H9 (cell line): Measurements from ENCODE around the gene PERCC1. TPM values are rescaled to one million over a fixed set of nuclear protein-coding genes. Genes with fewer than 3 reads are reported as not detected.

Experiments used
- DNase-seq: peaks from one replicate; pipeline ENCODE4 v3.0.0-alpha.2; 2017
- H2AFZ ChIP-seq: one replicate; pipeline ENCODE4 v1.6.1; 2013; ENCODE audit warnings: mild to moderate bottlenecking, low read length, control low read depth, moderate library complexity
- H2AK5ac ChIP-seq: 2 replicates; pipeline ENCODE4 v1.6.1; 2013; ENCODE audit warnings: low read length, control low read depth, mixed read lengths; ENCODE audit not compliant: insufficient read length
- H2BK120ac ChIP-seq: one replicate; pipeline ENCODE4 v1.6.1; 2013; ENCODE audit warnings: low read depth, mild to moderate bottlenecking, low read length, control low read depth, inconsistent platforms; ENCODE audit not compliant: poor library complexity, severe bottlenecking
- H2BK12ac ChIP-seq: 2 replicates; pipeline ENCODE4 v1.6.1; 2013; ENCODE audit warnings: low read length, control low read depth, mixed read lengths, low read depth; ENCODE audit not compliant: insufficient read length
- H2BK15ac ChIP-seq: 2 replicates; pipeline ENCODE4 v1.6.1; 2013; ENCODE audit warnings: low read depth, low read length, control low read depth
- H2BK20ac ChIP-seq: one replicate; pipeline ENCODE4 v1.6.1; 2013; ENCODE audit warnings: low read depth, mild to moderate bottlenecking, low read length, control low read depth, inconsistent platforms; ENCODE audit not compliant: poor library complexity, severe bottlenecking
- H2BK5ac ChIP-seq: 2 replicates; pipeline ENCODE4 v1.6.1; 2013; ENCODE audit warnings: low read length, control low read depth, mixed read lengths; ENCODE audit not compliant: insufficient read length
- H3K14ac ChIP-seq: 2 replicates; pipeline ENCODE4 v1.6.1; 2013; ENCODE audit warnings: low read length, control low read depth; ENCODE audit not compliant: insufficient read depth
- H3K18ac ChIP-seq: 2 replicates; pipeline ENCODE4 v1.6.1; 2013; ENCODE audit warnings: low read depth, mild to moderate bottlenecking, mixed read lengths, low read length, control low read depth; ENCODE audit not compliant: insufficient read length
- H3K23ac ChIP-seq: 2 replicates; pipeline ENCODE4 v1.6.1; 2013; ENCODE audit warnings: low read length, control low read depth, mixed read lengths, low read depth; ENCODE audit not compliant: insufficient read length
- H3K23me2 ChIP-seq: 2 replicates; pipeline ENCODE4 v1.6.1; 2013; ENCODE audit warnings: low read depth, mild to moderate bottlenecking, mixed read lengths, low read length, control low read depth; ENCODE audit not compliant: insufficient read length, poor library complexity, severe bottlenecking
- H3K27ac ChIP-seq: 2 replicates; pipeline ENCODE4 v1.5.1; 2013; ENCODE audit warnings: low read length, control low read depth, mixed read lengths, low read depth; ENCODE audit not compliant: insufficient read length
- H3K27me3 ChIP-seq: 2 replicates; pipeline ENCODE4 v1.6.1; 2013; ENCODE audit warnings: low read length, control low read depth, inconsistent platforms; ENCODE audit not compliant: insufficient read depth
- H3K4ac ChIP-seq: 2 replicates; pipeline ENCODE4 v1.6.1; 2013; ENCODE audit warnings: low read depth, mild to moderate bottlenecking, control low read depth, inconsistent platforms, low read length, moderate library complexity
- H3K4me1 ChIP-seq: 2 replicates; pipeline ENCODE4 v1.6.1; 2013; ENCODE audit warnings: low read length, control low read depth, inconsistent platforms; ENCODE audit not compliant: insufficient read depth
- H3K4me2 ChIP-seq: 2 replicates; pipeline ENCODE4 v1.6.1; 2013; ENCODE audit warnings: low read length, control low read depth, mixed read lengths; ENCODE audit not compliant: insufficient read length, insufficient read depth
- H3K56ac ChIP-seq: 2 replicates; pipeline ENCODE4 v1.6.1; 2013; ENCODE audit warnings: low read depth, mild to moderate bottlenecking, mixed read lengths, low read length, control low read depth; ENCODE audit not compliant: insufficient read length
- H3K79me1 ChIP-seq: 2 replicates; pipeline ENCODE4 v1.6.1; 2013; ENCODE audit warnings: low read depth, mild to moderate bottlenecking, moderate library complexity, low read length, control low read depth, inconsistent platforms; ENCODE audit not compliant: insufficient read depth, poor library complexity, severe bottlenecking
- H3K79me2 ChIP-seq: 2 replicates; pipeline ENCODE4 v1.6.1; 2013; ENCODE audit warnings: low read length, control low read depth, inconsistent platforms; ENCODE audit not compliant: insufficient read depth
- H3K9ac ChIP-seq: 2 replicates; pipeline ENCODE4 v1.6.1; 2013; ENCODE audit warnings: low read length, control low read depth, mixed read lengths; ENCODE audit not compliant: insufficient read length; ENCODE audit errors: extremely low read depth
- H3K9me3 ChIP-seq: one replicate; pipeline ENCODE4 v1.6.1; 2013; ENCODE audit warnings: low read depth, low read length, inconsistent platforms; ENCODE audit not compliant: control insufficient read depth
- H3T11ph ChIP-seq: one replicate; pipeline ENCODE4 v1.6.1; 2013; ENCODE audit warnings: mild to moderate bottlenecking, low read length, control low read depth, inconsistent platforms
- H4K20me1 ChIP-seq: one replicate; pipeline ENCODE4 v1.6.1; 2013; ENCODE audit not compliant: control insufficient read depth, insufficient read length, insufficient read depth
- H4K5ac ChIP-seq: 2 replicates; pipeline ENCODE4 v1.6.1; 2013; ENCODE audit warnings: low read depth, mild to moderate bottlenecking, mixed read lengths, low read length, control low read depth; ENCODE audit not compliant: insufficient read length
- H4K8ac ChIP-seq: replicated peaks from 2 replicates; pipeline ENCODE4 v1.6.1; 2013; ENCODE audit warnings: low read length, control low read depth, mixed read lengths, low read depth; ENCODE audit not compliant: insufficient read length
- H4K91ac ChIP-seq: 2 replicates; pipeline ENCODE4 v1.6.1; 2013; ENCODE audit warnings: low read depth, mild to moderate bottlenecking, moderate library complexity, mixed read lengths, low read length, control low read depth; ENCODE audit not compliant: insufficient read length
- H3K27ac Mint-ChIP-seq, 3 experiments: 2 replicates in 2 of 3; 3 replicates in 1 of 3; pipeline ENCODE4 v1.8.0; 2020 to 2021; ENCODE audit warnings: mixed read lengths in 3 of 3, mild to moderate bottlenecking in 1 of 3, moderate library complexity in 1 of 3
- H3K27me3 Mint-ChIP-seq: 2 replicates; pipeline ENCODE4 v1.8.0; 2021; ENCODE audit warnings: low read depth, mild to moderate bottlenecking, moderate library complexity, mixed read lengths
- H3K36me3 Mint-ChIP-seq, 3 experiments: 2 replicates in 2 of 3; 3 replicates in 1 of 3; pipeline ENCODE4 v1.8.0; 2020 to 2021; ENCODE audit warnings: low read depth in 3 of 3, mixed read lengths in 3 of 3; ENCODE audit not compliant: insufficient read depth in 1 of 3
- H3K4me1 Mint-ChIP-seq, 2 experiments: 2 replicates each; pipeline ENCODE4 v1.8.0; 2020; ENCODE audit warnings: mixed read lengths in 2 of 2
- H3K4me3 Mint-ChIP-seq, 2 experiments: 2 replicates in 1 of 2; 3 replicates in 1 of 2; pipeline ENCODE4 v1.8.0; 2020 to 2021; ENCODE audit warnings: mild to moderate bottlenecking in 2 of 2, mixed read lengths in 2 of 2, moderate library complexity in 1 of 2
- H3K9me3 Mint-ChIP-seq, 2 experiments: 2 replicates in 1 of 2; 3 replicates in 1 of 2; pipeline ENCODE4 v1.8.0; 2020; ENCODE audit warnings: mild to moderate bottlenecking in 2 of 2, mixed read lengths in 2 of 2, moderate library complexity in 1 of 2
- CTCF ChIP-seq: fragments of 200-600 bp; sonication (generic); conservative IDR thresholded peaks from 3 replicates; pipeline ENCODE4 v1.8.0; 2021; ENCODE audit warnings: antibody characterized with exemption, mild to moderate bottlenecking
- WGBS: extraction: QIAGEN DNeasy Blood & Tissue Kit; methylation state at CpG from one replicate; pipeline ENCODE4 v1.1.7; 2013; ENCODE audit warnings: missing lambda C conversion rate, low lambda C conversion rate, mixed read lengths; ENCODE audit not compliant: insufficient read length; ENCODE audit errors: extremely low coverage; 5-methylcytosine and 5-hydroxymethylcytosine counted together
- total RNA-seq: library from RNA; stranded (reverse); gene quantifications from 2 replicates; pipeline ENCODE4 v1.2.1, GENCODE V29; 2021

PERCC1 gene
- total RNA-seq, 1 experiment from 2014 or later, result not detected

DNA sequence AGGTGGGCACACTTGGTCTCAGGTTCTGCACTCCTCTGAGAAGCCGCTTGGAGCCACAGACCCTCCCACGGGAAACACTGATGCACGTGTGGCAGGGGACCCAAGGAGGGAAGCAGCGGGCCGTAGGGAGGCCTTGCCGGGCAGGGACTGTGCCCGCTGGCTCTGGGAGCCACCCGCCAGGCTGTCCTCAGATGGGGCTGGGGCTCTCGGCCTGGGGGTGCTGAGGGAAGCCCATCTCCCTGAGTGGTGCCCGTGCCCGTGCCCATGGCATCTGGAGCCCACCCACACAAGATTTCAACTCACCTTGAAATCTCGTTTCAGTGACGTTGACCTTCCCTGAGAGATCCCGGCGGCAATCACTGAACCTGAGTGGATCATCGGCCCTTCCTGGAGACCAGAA is 26.1 kb downstream of the PERCC1 start:
- H3K23me2 ChIP-seq, result no peaks in the 10 kb centered on the region
- H4K20me1 ChIP-seq, result no peaks in the 10 kb centered on the region
- Mint-ChIP-seq H3K36me3 (peaks cover 1 to 31% (median 26%) of the 10 kb centered on the region in 3 experiments; a peak in 6 of 7 replicates), H3K9me3 (no peaks in the 10 kb centered on the region), H3K27ac (no peak overlapping the region), H3K4me1 (no peaks in the 10 kb centered on the region), H3K4me3 (no peak overlapping the region), H3K27me3 (no peaks in the 10 kb centered on the region)
- H4K91ac ChIP-seq, result no peak overlapping the region
- no CpG with 5 or more reads among the region's 16 CpGs for WGBS
- H3K4ac ChIP-seq, result no peak overlapping the region
- no peak overlapping the region for H3K27ac ChIP-seq
- H3K79me2 ChIP-seq, result no peaks in the 10 kb centered on the region
- no peak overlapping the region for H2BK20ac ChIP-seq
- no peaks in the 10 kb centered on the region for H3K27me3 ChIP-seq
- no peak overlapping the region for H3K18ac ChIP-seq
- H3K4me1 ChIP-seq, result no peaks in the 10 kb centered on the region
- H3K56ac ChIP-seq, result no peak overlapping the region
- H4K8ac ChIP-seq, result no peak overlapping the region
- H2BK12ac ChIP-seq, result no peak overlapping the region
- no peak for TF ChIP-seq CTCF
- no peak overlapping the region for H2BK15ac ChIP-seq
- H2BK5ac ChIP-seq, result no peak overlapping the region
- H2AFZ ChIP-seq, result no peak overlapping the region
- H3K9ac ChIP-seq, result no peak overlapping the region
- no peak overlapping the region for H3K14ac ChIP-seq
- no peak overlapping the region for H2AK5ac ChIP-seq
- no peaks in the 10 kb centered on the region for H3K9me3 ChIP-seq
- no peak overlapping the region for H3T11ph ChIP-seq
- no peak overlapping the region for H2BK120ac ChIP-seq
- H3K23ac ChIP-seq, result no peak overlapping the region
- H3K4me2 ChIP-seq, result no peak overlapping the region
- no peak for DNase-seq
- no peak overlapping the region for H4K5ac ChIP-seq
- H3K79me1 ChIP-seq, result no peaks in the 10 kb centered on the region
